Measurements from ENCODE around the gene NKAPD1.

DNA sequence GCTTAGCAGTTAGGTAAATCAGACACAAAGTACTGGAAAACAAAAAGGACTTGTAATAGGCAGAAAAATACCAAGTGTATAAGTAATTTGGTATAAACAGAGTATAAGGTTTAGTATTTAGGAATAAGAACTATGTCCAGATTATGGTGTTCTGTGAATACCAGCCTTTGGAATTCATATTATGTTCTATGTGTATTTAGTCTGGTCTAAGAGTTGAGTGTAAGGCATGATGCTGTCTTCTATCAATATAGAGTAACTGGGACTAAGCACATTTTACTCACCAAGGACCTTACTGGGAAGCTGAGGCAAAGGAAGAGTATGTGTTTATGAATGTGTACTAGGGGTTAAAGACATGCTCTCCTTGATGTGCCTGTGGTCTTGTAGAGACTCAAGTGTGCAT, 22.1 kb downstream of the NKAPD1 start:
- TF ChIP-seq, protein P1, sequence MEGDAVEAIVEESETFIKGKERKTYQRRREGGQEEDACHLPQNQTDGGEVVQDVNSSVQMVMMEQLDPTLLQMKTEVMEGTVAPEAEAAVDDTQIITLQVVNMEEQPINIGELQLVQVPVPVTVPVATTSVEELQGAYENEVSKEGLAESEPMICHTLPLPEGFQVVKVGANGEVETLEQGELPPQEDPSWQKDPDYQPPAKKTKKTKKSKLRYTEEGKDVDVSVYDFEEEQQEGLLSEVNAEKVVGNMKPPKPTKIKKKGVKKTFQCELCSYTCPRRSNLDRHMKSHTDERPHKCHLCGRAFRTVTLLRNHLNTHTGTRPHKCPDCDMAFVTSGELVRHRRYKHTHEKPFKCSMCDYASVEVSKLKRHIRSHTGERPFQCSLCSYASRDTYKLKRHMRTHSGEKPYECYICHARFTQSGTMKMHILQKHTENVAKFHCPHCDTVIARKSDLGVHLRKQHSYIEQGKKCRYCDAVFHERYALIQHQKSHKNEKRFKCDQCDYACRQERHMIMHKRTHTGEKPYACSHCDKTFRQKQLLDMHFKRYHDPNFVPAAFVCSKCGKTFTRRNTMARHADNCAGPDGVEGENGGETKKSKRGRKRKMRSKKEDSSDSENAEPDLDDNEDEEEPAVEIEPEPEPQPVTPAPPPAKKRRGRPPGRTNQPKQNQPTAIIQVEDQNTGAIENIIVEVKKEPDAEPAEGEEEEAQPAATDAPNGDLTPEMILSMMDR (IDR thresholded peaks at IDR 0.05; ENCODE audit: low read depth, low read length, poor library complexity, severe bottlenecking) = no peak
- no peak for TF ChIP-seq EZH2phosphoT487 (IDR thresholded peaks at IDR 0.05; ENCODE audit: borderline replicate concordance, low read length)
